ENCODE data around the gene ATP1B1.

ATP1B1 gene

DNA sequence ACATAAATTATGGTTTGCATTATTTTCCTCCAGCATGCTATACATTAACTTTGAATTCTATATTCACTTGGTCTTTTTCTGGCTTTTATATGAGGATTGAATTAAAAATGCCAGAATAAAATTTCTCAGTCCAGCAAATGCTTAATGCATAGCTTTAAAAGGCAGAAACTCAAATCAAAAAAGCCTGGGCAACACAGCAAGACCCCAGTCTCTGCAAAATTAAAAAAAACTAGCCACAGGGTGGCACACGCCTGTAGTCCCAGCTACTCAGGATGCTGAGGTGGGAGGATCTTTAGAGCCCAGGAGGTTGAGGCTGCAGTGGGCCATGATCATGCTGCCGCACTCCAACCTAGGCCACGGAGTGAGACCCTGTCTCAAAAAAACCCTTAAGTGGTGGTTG, 19.8 kb downstream of the ATP1B1 start:
- no peak overlapping the region for H3K4me3 ChIP-seq (ENCODE audit: low read depth, low read length)
- TF ChIP-seq, protein P1, sequence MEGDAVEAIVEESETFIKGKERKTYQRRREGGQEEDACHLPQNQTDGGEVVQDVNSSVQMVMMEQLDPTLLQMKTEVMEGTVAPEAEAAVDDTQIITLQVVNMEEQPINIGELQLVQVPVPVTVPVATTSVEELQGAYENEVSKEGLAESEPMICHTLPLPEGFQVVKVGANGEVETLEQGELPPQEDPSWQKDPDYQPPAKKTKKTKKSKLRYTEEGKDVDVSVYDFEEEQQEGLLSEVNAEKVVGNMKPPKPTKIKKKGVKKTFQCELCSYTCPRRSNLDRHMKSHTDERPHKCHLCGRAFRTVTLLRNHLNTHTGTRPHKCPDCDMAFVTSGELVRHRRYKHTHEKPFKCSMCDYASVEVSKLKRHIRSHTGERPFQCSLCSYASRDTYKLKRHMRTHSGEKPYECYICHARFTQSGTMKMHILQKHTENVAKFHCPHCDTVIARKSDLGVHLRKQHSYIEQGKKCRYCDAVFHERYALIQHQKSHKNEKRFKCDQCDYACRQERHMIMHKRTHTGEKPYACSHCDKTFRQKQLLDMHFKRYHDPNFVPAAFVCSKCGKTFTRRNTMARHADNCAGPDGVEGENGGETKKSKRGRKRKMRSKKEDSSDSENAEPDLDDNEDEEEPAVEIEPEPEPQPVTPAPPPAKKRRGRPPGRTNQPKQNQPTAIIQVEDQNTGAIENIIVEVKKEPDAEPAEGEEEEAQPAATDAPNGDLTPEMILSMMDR (IDR thresholded peaks at IDR 0.05; ENCODE audit: low read depth, low read length), result no peak
- DNase-seq (ENCODE audit: low read depth, low spot score), result no peak
- in situ Hi-C loops (cut with HindIII; ENCODE audit: low sequenced_read_pairs), result no loop called here

DNA sequence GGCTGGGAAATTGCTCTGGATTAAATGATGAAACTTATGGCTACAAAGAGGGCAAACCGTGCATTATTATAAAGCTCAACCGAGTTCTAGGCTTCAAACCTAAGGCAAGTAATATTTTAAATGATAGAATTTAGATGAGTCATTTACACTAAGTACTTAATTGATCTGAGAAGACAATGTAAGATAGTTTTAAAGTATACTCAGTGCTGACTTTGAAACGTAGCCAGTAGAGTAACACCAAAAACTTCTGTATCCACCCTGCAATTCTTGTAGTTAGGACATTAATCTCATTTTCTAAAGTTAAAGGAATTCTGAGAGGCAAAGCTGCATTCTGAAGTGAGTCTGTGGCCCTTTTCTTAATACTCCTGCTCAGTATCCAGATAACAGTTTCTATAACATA, 20.8 kb downstream of the ATP1B1 start:
- no peak overlapping the region for H3K4me3 ChIP-seq (ENCODE audit: low read depth, low read length)
- in situ Hi-C loops (cut with HindIII; ENCODE audit: low sequenced_read_pairs), result no loop called here
- DNase-seq (ENCODE audit: low read depth, low spot score), result no peak
- TF ChIP-seq, protein P1 (IDR thresholded peaks at IDR 0.05; ENCODE audit: low read depth, low read length), result no peak

DNA sequence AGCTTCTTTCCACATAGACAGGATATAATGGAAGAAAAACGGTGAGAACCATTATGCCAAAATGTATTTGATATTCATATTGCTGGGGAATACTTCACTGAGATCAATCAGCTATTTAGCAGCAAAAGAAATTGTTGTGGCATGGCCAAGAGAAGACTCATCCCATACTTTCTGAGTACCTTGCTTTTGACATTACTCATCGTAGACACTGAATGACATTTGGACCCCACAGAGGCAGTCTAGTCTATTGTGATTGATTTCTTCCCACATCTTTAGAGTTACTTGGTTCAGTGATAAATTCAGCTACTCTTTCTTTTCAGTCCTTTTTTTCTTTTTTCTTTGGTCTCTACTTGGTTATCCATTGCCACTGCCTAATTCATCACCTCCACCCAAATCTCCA, 22.1 kb downstream of the ATP1B1 start:
- DNase-seq (ENCODE audit: low read depth, low spot score), result no peak
- TF ChIP-seq, protein P1 (IDR thresholded peaks at IDR 0.05; ENCODE audit: low read depth, low read length), result no peak
- H3K4me3 ChIP-seq (ENCODE audit: low read depth, low read length), result no peak overlapping the region
- in situ Hi-C loops (cut with HindIII; ENCODE audit: low sequenced_read_pairs), result no loop called here

DNA sequence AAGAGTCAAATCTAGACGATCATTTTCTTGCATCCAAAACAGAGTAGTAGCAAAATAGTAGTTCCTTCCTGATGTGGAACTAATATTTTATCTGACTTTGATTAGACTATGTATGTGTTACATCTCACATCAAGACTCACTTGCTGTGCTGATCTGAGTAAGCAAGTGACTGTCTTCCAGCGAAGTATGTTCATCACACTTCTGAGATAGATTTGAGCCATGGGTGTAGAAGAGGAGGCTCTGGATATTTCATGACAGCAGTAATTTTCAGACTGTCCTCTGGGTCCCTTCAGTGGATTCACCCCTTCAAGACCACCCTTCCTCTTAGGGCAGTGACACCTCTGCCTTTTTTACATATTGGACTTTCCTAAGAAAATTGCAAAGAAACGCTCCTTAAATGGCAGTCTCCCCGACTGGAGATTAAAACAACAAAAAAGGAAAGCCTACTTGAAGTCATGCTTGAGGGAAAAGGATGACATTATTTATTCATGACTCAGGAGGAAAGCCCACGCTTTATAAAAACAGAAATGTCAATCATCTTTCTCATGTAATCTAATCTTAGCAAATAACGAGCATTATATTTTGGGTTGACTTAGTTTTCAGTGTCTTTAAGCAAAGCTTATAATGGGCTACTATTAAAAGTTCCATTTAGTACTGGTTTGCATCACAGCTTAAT, 22.8 kb downstream of the ATP1B1 start:
- in situ Hi-C loops (cut with HindIII; ENCODE audit: low sequenced_read_pairs), result no loop called here
- H3K4me3 ChIP-seq (ENCODE audit: low read depth, low read length), result no peak overlapping the region
- TF ChIP-seq, protein P1 (IDR thresholded peaks at IDR 0.05; ENCODE audit: low read depth, low read length), result no peak
- no peak for DNase-seq (ENCODE audit: low read depth, low spot score)

DNA sequence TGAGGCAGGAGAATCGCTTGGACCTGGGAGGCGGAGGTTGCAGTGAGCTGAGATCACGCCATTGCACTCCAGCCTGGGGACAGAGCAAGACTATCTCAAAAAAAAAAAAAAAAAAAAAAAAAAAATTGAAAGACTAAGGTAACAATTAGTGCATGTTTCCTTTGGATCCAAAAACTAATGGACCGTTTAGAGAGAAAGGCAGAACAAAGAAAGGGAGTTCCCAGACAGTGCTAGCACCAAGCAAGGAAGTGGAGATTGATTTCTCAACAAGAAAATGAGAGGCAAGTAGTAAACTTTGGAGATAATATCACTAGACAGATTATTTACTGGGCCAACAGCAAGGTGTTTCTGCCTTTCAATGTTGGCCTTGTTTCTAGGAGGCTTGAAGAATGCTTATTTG, 24.2 kb downstream of the ATP1B1 start:
- in situ Hi-C loops (cut with HindIII; ENCODE audit: low sequenced_read_pairs), result no loop called here
- DNase-seq (ENCODE audit: low read depth, low spot score), result no peak
- TF ChIP-seq, protein P1 (IDR thresholded peaks at IDR 0.05; ENCODE audit: low read depth, low read length), result no peak
- H3K4me3 ChIP-seq (ENCODE audit: low read depth, low read length), result no peak overlapping the region

DNA sequence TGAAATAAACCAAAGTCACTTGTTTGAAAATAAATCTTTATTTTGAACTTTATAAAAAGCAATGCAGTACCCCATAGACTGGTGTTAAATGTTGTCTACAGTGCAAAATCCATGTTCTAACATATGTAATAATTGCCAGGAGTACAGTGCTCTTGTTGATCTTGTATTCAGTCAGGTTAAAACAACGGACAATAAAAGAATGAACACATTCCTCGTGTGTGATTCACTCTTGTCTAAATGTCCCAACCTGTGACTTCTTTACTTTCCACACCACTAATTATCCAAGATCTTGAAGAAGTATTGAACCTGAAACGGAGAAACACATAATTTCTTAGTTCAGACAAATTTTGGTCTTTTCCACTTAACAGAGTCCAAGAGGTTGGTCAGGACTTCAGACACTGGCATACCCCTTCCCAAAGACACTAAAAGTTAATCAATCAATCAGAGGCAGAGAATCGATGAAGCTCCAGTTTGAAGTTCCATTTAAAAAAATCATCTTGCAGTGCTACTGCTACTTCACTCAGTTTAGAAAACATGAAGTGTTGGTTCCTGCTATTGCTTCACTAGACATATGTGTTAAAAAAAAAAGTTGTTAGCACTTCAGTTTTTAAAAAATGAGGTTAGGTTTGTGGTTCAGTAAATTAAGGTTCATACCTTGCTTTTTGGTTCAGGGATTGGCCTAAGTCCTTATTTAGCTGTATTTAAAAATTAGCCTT, 26.2 kb downstream of the ATP1B1 start:
- TF ChIP-seq, protein P1 (IDR thresholded peaks at IDR 0.05; ENCODE audit: low read depth, low read length), result no peak
- in situ Hi-C loops (cut with HindIII; ENCODE audit: low sequenced_read_pairs), result no loop called here
- no peak for DNase-seq (ENCODE audit: low read depth, low spot score)
- no peak overlapping the region for H3K4me3 ChIP-seq (ENCODE audit: low read depth, low read length)

Data from astrocyte of the spinal cord (primary cell).